Measurements from ENCODE around the gene CPLX3.

DNA sequence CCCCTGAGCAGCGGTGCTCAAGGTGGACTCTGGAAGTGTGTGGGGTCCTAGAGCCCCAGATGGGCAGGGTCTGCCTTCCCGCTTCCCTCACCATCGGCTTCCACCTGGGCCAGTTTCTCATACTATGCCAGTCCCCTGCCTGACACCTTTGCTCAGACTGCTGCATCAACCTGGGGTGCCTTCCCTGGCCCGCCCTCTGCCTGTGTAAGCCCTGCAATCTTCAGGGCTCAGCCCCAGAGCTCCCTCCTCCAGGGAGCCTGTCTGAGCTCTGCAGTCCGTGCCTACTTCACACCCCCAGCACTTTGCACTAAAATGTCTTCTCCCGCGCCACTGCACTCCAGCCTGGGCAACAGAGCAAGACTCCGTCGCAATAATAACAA, 31.5 kb upstream of the CPLX3 start:
- no peak for TF ChIP-seq POLR2A (IDR thresholded peaks at IDR 0.05)
- TF ChIP-seq, protein P1, sequence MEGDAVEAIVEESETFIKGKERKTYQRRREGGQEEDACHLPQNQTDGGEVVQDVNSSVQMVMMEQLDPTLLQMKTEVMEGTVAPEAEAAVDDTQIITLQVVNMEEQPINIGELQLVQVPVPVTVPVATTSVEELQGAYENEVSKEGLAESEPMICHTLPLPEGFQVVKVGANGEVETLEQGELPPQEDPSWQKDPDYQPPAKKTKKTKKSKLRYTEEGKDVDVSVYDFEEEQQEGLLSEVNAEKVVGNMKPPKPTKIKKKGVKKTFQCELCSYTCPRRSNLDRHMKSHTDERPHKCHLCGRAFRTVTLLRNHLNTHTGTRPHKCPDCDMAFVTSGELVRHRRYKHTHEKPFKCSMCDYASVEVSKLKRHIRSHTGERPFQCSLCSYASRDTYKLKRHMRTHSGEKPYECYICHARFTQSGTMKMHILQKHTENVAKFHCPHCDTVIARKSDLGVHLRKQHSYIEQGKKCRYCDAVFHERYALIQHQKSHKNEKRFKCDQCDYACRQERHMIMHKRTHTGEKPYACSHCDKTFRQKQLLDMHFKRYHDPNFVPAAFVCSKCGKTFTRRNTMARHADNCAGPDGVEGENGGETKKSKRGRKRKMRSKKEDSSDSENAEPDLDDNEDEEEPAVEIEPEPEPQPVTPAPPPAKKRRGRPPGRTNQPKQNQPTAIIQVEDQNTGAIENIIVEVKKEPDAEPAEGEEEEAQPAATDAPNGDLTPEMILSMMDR (IDR thresholded peaks at IDR 0.05): no peak
